GM19452 (cell line): ENCODE results near the gene ZFYVE19.

Experiments
- ATAC-seq: cut with Tn5 transposase; IDR thresholded peaks from one replicate; pipeline ENCODE4 v1.9.1; 2021; ENCODE audit not compliant: unreplicated experiment

The ZFYVE19 gene

DNA sequence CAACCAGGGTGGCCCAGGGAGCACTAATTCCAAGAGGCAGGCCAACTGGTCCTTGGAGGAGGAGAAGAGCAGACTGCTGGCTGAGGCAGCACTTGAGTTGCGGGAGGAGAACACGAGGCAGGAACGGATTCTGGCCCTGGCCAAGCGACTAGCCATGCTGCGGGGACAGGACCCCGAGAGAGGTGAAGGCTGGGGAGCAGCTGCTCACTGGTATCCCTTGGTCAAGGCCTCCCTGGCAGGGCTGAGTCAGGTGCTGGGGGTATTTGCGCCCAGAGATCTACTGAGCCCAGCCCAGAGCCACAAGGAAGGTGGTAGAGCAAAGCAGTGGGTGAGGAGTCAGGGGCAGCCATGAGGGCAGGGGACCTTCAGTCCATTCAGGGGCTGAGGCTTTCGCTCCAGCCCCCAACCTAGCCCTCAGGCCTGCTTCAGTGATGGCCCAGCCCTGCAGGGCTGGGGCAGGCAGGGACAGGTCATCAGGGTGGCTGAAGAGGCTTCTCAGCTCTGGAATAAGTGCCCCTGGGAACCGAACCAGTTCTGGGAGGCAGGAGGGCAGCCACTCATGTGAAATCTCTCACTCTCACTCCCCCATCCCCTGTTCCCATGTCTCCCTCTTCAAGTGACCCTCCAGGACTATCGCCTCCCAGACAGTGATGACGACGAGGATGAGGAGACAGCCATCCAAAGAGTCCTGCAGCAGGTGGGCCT, 6.0 kb downstream of the ZFYVE19 start:
- ATAC-seq: no peak

DNA sequence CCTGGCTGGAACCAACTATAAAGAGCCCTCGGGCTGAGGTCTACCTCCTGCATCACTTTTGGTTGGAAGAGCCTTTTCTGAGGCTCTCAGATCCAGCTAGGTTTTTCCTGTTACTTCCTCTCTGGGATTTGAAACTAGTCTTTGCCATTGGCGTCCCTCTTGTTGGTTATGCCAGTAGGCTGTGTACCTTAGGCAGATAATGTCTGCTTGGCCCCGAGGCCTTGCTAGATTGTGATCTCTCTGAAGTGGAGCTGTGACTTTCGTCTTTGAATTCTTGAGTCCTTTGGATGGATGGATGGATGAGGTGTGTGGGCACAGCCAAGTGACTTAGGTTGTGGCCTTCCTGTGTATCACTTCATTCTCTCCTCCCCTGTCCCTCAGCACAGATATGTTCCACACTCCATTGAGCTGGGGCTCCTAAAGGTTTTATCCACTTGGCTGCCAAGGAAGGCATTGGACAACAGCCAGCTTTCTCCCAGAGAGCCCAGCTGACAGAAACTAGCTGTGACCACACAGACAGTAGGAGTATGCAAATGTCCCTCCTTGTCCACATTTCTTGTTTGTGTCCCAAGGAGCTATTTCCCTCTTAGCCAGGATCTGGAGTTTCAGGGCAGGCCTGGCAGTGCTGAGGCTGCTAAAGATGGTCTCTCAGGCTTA, 8.3 kb downstream of the ZFYVE19 start:
- ATAC-seq: no peak

DNA sequence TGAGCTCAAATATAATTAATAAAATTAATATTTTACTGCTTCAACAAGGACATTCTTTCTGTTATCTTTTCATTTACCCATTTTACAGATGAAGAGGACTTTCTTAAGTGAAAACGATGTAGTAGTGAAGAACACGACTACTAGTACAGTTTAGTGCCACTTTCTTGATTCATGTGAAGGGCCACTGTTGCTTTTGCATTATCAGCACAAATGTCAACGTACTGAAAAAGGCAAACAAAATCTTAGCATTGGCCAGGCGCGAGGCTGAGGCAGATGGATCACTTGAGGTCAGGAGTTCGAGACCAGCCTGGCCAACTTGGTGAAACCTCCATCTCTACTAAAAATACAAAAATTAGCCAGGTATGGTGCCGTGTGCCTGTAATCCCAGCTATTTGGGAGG, 12.2 kb downstream of the ZFYVE19 start:
- ATAC-seq: no peak

DNA sequence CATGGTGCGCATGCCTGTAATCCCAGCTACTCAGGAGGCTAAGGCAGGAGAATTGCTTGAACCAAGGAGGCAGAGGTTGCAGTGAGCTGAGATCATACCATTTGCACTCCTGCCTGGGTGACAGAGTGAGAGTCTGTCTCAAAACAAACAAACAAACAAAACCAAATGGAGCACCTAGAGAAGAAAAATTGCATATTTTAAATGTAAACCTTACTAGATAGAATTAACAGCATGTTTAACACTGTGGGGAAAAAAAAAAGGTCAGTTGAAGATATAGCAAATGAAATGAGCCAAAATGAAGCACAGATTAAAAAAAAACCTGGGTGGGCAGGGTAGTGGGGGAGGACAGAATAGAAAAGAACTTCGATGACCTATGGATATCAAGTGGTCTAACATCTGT, 14.3 kb downstream of the ZFYVE19 start:
- no peak for ATAC-seq

DNA sequence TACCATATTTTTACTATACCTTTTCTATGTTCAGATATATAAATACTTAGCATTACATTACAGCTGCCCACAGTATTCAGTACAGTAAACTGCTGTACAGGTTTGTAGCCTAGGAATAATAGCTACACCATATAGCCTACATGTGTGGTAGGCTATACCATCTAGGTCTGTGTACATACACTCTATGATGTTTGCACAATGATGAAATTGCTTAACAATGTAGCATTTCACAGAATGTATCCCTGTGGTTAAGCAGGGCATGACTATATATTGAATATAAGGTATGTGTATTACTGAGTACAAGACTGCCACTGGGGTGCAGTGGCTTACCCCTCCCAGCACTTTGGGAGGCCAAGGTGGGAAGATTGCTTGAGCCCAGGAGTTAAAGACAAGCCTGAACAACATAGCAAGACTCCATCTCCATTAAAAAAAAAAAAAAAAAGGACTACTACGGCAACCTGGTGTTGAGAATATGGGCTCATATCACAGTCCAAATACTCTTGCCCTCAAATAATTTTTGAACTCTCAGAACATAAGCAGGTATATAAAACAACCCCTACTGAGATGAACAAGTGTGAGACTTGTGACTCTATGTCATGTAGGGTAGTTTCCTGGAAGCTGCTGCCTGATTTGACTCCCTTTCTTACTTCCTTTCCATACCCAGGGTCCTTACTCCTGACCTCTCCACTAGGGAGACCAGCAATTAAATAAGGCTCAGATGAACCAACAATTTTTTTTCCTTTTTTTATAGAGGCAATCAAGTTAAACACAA, 16.9 kb downstream of the ZFYVE19 start:
- no peak for ATAC-seq

DNA sequence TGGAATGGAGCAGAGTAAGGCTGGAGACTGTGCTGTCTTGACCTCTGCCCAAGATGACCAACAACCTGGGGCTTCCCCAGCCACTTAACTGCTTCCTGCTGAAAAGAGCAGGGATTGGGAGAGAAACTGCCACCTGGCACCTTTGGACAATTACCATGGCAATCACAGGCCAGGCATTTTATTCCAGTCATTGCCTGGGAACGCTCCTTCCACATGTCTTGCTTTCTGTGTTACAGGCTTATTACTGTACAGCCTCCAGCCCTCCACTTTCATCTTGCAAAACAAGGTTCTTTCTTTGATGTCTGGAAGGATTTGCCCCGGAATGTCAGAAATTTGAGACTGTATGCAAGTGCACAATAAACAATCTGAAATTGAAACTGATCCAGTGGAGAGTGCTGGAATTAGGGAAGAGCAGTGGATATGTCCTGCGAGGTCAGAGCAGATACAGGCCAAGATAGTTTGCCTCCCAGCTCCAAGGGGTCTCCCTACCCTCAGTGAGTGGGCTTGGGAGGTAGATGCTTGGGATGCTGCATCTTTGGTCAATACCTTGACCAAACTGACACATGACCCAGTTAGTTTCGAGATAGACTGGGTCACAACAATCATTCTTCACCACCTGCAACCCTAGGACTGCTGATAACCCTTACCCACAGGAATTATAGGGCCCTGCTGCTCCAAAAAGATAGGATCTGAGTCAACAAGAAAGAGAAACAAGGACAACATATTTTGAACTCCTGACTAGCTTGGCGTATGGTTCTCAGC, 19.0 kb downstream of the ZFYVE19 start:
- ATAC-seq: no peak

DNA sequence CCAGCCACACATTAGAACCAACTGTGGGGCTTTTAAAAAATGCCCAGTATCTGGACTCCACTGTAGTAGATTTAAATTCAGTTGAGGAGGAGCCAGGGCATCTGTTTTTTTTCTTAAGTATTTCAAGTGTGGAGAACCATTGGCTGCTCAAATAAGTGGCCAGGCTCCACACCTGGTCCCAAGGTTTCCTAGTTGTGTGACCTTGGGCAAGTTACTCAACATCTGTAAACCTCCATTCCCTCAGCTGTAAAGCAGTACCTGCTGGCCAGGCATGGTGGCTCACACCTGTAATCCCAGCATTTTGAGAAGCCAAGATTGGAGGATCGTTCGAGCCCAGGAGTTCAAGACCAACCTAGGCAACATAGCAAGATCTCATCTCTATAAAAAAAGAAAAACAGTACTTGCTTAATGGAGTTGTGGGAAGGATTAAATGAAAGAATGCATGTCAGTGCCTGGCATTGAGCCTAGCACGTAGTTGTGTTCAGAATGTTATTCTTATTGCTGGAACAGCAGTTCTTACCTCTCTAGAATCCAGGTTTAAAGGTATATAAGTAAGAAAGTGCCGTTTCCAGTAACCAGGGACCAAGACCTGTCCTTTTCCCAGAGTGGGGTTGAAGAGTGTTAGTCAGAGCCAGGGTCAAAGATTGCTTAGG, 19.7 kb downstream of the ZFYVE19 start:
- no peak for ATAC-seq

DNA sequence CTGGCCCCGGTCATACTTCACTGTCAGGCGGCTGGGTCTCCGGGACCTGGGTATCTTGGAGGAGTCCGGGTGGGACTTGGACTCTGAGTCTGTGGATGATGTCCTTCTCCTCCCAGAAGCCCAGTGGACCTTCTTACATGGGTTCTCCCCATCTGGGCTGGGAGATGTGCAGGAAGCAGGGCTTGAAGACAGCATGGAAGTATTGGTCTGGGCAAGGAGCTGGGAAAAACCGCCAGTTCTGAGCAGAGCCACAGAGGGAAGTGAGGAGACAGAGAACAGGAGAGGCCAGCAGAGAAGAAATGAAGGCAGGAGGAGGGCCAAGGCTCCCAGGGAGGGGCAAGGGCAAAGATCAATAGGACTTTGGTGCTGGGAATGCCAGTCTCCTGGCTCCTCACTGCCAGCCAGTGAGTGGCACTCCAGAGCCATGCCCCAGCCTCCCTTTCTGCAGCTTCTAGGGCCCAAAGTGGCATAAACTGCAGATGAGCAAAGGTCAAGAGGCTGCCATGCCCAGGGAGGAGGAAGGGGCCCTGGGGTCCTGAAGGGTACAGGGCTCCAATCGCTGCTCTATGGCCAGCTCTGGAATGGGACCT, 21.7 kb downstream of the ZFYVE19 start, which contains the start of gene PPP1R14D:
Gene PPP1R14D, minus strand, starts transcription at position 262 of the 590 bp plus-strand sequence. Its CDS starts 67 bp downstream, at position 195.
- no peak for ATAC-seq

DNA sequence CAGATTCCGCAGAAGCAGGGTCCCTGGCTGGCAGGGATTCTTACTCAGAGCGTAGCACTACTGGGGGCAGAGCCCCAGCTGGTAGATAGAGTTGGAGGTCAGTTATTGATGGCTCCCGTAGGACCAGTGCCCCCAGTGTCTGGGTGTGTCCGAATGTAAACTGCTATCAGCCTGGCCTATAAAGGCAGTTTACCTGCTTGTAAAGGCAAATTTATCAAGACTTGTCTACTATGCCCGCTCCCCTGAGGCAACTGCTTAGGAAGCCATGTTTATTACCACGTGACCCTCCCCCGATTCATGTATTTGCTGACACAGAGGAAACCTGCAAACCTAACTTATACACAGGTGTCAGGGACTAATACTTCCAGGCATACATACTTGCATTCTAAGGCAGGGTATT, 22.2 kb downstream of the ZFYVE19 start:
- no peak for ATAC-seq

DNA sequence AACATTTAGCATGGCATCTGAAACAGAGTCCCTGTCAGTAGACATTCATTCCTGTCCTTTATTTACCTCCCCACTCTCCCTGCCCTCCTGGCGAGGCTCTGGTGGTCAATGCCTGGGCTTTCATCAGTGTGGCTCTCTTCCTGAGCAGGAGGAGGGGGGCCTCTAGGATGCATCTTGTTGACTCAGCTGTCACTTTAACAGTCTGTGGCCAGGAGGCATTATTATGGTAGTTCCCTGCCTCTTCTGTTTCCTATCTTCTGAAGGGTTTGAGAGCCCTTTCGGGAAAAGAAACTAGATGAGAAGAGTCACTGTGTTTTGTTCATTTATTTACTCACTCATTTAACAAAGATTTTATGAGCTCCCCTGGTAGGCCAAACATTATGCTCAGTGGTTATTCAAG, 24.0 kb downstream of the ZFYVE19 start:
- ATAC-seq: no peak

DNA sequence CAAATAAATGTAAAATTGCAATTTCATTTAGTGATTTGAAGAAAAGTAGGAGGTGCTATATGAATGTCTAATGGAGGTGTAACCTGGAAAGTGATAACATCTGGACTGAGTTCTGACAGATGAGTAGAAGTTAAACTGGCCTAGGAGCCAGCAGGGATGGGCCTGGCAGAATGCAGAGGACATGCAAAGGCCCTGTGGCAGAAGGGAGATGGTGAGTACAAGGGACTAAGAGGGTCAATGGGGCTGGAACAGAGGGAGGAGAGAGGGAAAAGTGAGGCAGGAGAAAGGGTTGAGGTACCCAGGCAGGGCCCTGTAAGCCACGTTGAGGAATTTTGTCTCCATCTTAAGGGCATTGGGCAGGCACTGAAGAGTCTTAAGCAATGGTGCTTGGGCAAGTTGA, 25.0 kb downstream of the ZFYVE19 start:
- ATAC-seq: no peak

DNA sequence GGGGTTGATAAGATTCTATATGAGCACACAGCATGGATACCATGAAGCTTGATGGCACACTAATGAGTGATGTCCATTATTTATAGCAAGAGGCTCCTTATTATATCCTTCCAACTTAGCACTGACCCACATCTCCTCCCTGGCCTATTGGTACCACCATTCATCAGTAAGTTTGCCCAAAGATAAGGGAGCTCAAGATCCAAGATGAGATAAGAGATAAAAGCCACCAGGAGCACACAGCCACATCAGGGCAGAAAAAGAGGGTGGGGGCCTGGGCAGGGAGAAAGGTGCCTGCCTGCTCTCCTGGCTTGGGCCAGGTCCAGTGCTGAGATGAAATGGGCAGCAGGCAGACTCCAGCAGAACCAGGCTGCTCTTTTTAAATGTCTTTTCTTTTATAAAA, 26.0 kb downstream of the ZFYVE19 start:
- no peak for ATAC-seq

DNA sequence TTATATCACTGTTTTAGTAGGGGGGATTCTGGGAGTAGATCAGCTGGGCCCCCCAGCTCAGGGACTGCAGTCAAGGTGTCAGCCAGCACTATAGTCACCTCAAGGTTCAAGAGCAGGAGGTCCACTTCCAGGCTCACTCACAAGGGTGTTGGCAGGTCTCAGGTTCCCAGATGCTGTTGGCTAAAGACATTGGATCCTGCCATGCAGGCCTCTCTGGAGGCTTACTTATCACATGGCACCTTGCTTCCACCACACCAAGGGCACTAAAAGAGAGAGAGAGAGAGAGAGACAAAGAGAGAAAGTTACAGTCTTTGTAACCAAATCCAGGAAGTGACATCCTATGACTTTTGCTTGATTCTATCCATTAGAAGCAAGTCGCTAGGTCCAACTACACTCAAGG, 29.1 kb downstream of the ZFYVE19 start:
- ATAC-seq: no peak

DNA sequence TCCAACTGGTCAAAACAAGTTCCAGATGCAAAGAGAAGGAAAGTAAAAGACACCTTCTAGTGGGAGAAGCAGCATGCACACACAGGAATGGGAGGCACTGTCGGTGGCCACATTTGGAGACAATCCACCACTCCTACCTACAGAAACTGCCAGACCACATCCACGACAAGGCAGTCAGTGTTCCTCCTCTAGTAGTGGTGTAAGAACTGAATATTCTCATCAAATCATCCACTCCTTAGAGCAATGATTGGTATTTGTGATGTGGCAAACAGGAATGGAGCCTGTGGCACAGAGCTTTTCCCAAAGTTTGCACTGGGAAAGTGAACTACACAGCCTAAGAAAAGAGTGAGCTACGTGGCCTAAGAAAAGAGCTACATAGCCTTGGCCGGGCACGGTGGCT, 31.9 kb downstream of the ZFYVE19 start:
- no peak for ATAC-seq

DNA sequence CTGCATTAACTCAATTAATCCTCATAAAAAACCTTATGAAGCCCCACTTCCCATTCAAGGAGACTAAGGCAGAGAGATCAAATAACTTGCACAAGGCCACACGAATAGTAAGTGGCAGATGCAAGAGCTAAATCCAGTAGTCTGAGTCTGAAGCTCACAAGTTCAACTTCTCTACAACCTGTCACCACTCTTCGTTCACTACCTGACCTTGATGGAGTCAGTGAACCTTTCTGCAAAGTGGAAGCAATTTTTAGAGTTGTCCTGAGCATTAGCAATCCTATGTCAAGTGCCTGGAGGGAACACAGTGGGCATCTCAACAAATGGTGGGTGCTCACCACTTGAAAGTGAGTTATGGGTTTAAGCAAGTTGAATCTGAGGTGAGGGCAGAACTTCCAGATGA, 34.9 kb downstream of the ZFYVE19 start:
- ATAC-seq: no peak

DNA sequence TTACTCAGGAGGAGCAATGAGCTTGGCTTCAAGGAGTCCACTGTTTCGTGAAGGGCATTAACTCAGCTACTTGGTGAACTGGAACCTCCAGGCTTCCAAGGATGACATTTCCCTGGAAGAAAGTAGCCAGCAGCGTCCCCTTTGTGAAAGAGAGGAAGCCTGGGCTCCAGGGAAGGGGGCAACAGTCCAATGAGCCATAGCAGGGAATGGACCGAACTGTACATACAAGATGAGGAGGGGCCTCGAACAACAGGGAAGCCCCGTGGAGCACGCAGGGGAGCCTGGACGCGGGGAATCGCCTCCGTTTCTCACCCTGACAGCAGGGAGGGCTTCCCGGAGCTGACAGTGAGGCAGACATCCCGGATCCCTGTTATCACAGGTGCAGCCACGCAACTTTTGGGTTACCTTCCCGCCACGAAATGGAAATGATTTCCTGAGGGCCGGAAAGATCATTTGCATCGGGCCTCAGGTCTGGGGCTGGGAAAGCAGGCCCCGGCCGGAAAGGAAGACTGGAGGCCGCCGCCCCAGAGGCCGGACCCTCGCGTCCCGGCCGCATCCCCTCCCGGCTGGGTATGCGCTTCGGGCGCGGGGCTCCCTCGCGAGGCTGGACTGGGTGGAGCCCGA, 36.5 kb downstream of the ZFYVE19 start:
- ATAC-seq: no peak

DNA sequence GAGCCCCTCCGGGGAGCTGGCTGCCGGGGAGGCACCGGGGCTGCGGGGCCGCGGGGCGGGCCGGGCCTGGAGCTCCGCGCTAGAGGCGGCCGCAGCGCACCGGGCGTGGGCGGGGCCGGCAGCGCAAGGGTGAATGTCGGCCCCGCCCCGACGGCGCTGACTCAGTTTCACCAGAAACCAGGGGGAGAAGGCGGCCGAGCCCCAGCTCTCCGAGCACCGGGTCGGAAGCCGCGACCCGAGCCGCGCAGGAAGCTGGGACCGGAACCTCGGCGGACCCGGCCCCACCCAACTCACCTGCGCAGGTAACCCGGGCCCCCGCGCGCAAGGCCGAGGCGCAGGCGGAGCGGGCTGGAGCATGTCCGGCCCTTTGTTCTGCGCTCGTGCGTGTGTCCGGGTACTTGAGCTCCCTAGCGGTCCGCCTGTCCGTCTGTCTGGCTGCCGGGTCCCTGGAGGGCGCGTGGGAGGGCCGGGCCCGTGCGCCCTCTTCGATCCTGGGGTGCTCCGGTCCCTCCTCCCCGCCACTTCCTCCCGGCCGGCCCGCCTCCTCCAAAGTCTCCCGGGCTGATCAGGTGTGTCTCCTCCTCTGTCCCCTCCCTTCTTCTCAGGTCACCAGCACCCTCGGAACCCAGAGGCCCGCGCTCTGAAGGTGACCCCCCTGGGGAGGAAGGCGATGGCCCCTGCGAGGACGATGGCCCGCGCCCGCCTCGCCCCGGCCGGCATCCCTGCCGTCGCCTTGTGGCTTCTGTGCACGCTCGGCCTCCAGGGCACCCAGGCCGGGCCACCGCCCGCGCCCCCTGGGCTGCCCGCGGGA, 37.2 kb downstream of the ZFYVE19 start, which contains the start of gene SPINT1:
Gene SPINT1, plus strand, starts transcription at position 164 of the 811 bp plus-strand sequence. Its CDS starts 507 bp downstream, at position 671.
- ATAC-seq: no peak

DNA sequence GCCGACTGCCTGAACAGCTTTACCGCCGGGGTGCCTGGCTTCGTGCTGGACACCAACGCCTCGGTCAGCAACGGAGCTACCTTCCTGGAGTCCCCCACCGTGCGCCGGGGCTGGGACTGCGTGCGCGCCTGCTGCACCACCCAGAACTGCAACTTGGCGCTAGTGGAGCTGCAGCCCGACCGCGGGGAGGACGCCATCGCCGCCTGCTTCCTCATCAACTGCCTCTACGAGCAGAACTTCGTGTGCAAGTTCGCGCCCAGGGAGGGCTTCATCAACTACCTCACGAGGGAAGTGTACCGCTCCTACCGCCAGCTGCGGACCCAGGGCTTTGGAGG, 37.8 kb downstream of the ZFYVE19 start:
- ATAC-seq: no peak

DNA sequence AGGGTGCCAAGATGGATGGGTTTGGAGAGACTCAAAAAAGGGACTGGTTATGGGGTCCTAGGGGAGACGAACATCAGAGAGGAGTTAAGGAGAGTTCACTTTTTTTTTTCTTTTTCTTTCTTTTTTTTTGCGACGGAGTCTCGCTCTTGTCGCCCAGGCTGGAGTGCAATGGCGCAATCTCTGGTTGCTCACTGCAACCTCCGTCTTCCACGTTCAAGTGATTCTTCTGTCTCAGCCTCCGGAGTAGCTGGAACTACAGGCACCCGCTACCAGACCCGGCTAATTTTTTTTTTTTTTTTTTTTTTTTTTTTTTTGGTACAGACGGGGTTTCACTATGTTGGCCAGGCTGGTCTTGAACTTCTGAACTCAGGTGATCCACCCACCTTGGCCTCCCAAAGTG, 38.1 kb downstream of the ZFYVE19 start:
- ATAC-seq: no peak
